IMR-90 (cell line): ENCODE results near the gene AP1S1. TPM values are rescaled to one million over a fixed set of nuclear protein-coding genes. Genes with fewer than 3 reads are reported as not detected.
A peak's percentile ranks its signal among the peaks of the same experiment; 100 is the strongest.

Experiments used
- ATAC-seq: fragments of 200-7000 bp; cut with Tn5 transposase; 2 replicates; pipeline ENCODE4 v1.9.1; 2020; ENCODE audit warnings: low read depth, mild to moderate bottlenecking, moderate library complexity
- Bru-seq: library from RNA; stranded (reverse); fragments of 400-500 nt; gene quantifications from one replicate; lab custom pipeline; 2021; lab: Mats Ljungman, UMichigan
- BruChase-seq, 2 experiments: library from RNA; stranded (reverse); fragments of 400-500 nt; gene quantifications; one replicate each; lab custom pipeline; 2021; lab: Mats Ljungman, UMichigan
- BruUV-seq: library from RNA; stranded (reverse); fragments of 400-500 nt; replicated peaks from 2 replicates; lab custom pipeline; 2021; lab: Mats Ljungman, UMichigan
- CTCF ChIA-PET: fragments of 300-600 bp; formaldehyde crosslinking; extraction: SDS; loops from one replicate; lab custom pipeline; 2021; ENCODE audit warnings: antibody characterized with exemption; lab: Yijun Ruan, JAX
- POLR2A ChIA-PET: fragments of 300-600 bp; sonication (Branson Sonifier 250); formaldehyde crosslinking; loops from one replicate; lab custom pipeline; 2022; ENCODE audit warnings: antibody characterized with exemption; ENCODE audit not compliant: unreplicated experiment; lab: Charles Lee
- DNase-seq: peaks from one replicate; pipeline ENCODE4 v3.0.0; 2013
- H2AFZ ChIP-seq: replicated peaks from 2 replicates; pipeline ENCODE3; 2013; ENCODE audit warnings: low read length, mild to moderate bottlenecking; ENCODE audit not compliant: poor library complexity
- H2AK5ac ChIP-seq: 2 replicates; pipeline ENCODE4 v1.6.1; 2013; ENCODE audit warnings: low read depth, low read length, inconsistent platforms
- H2AK9ac ChIP-seq: replicated peaks from 2 replicates; pipeline ENCODE3; 2013; ENCODE audit warnings: mild to moderate bottlenecking, low read depth, low read length, moderate library complexity; ENCODE audit not compliant: poor library complexity
- H2BK120ac ChIP-seq: 2 replicates; pipeline ENCODE4 v1.6.1; 2013; ENCODE audit warnings: low read depth, low read length, inconsistent platforms
- H2BK15ac ChIP-seq: 3 replicates; pipeline ENCODE4 v1.6.1; 2013; ENCODE audit warnings: low read depth, low read length, inconsistent platforms
- H2BK20ac ChIP-seq: 2 replicates; pipeline ENCODE4 v1.6.1; 2013; ENCODE audit warnings: low read depth, mild to moderate bottlenecking, inconsistent platforms, low read length, moderate library complexity
- H2BK5ac ChIP-seq: 2 replicates; pipeline ENCODE4 v1.6.1; 2013; ENCODE audit warnings: mild to moderate bottlenecking, low read depth, low read length, inconsistent platforms; ENCODE audit not compliant: poor library complexity, severe bottlenecking
- H3K14ac ChIP-seq: replicated peaks from 2 replicates; pipeline ENCODE4 v1.6.1; 2013; ENCODE audit warnings: low read depth, low read length, inconsistent platforms
- H3K18ac ChIP-seq: 2 replicates; pipeline ENCODE4 v1.6.1; 2013; ENCODE audit warnings: low read depth, low read length, control low read depth
- H3K23ac ChIP-seq: 2 replicates; pipeline ENCODE4 v1.6.1; 2013; ENCODE audit warnings: low read depth, low read length, inconsistent platforms
- H3K27ac ChIP-seq: 2 replicates; pipeline ENCODE4 v1.5.1; 2013; ENCODE audit warnings: mild to moderate bottlenecking, control low read depth, low read length; ENCODE audit not compliant: insufficient read depth
- H3K27me3 ChIP-seq: 2 replicates; pipeline ENCODE4 v1.6.1; 2013; ENCODE audit warnings: low read length; ENCODE audit not compliant: control insufficient read depth, insufficient read depth
- H3K36me3 ChIP-seq: 2 replicates; pipeline ENCODE4 v1.6.1; 2013; ENCODE audit warnings: low read length, mixed read lengths; ENCODE audit not compliant: control insufficient read depth, insufficient read depth
- H3K4ac ChIP-seq: 2 replicates; pipeline ENCODE4 v1.6.1; 2013; ENCODE audit warnings: low read depth, low read length, inconsistent platforms
- H3K4me1 ChIP-seq: 2 replicates; pipeline ENCODE4 v1.6.1; 2013; ENCODE audit warnings: low read length, mixed read lengths; ENCODE audit not compliant: control insufficient read depth, insufficient read depth
- H3K4me2 ChIP-seq: 2 replicates; pipeline ENCODE4 v1.6.1; 2013; ENCODE audit warnings: low read depth, mild to moderate bottlenecking, control low read depth, low read length, moderate library complexity
- H3K4me3 ChIP-seq: 2 replicates; pipeline ENCODE4 v1.5.1; 2013; ENCODE audit warnings: low read depth, mild to moderate bottlenecking, control low read depth, low read length, moderate library complexity; ENCODE audit not compliant: insufficient read depth
- H3K56ac ChIP-seq: 2 replicates; pipeline ENCODE4 v1.6.1; 2013; ENCODE audit warnings: low read length, inconsistent platforms; ENCODE audit not compliant: insufficient read depth; ENCODE audit errors: extremely low read depth
- H3K79me1 ChIP-seq, 2 experiments: 2 replicates each; pipeline ENCODE4 v1.6.1; 2013; ENCODE audit warnings: low read length in 2 of 2, inconsistent platforms in 1 of 2, low read depth in 1 of 2
- H3K9ac ChIP-seq: 2 replicates; pipeline ENCODE4 v1.6.1; 2013; ENCODE audit warnings: low read depth, low read length, control low read depth
- H3K9me1 ChIP-seq: 2 replicates; pipeline ENCODE4 v1.6.1; 2013; ENCODE audit warnings: low read length, inconsistent platforms; ENCODE audit not compliant: insufficient read depth
- H3K9me3 ChIP-seq: 2 replicates; pipeline ENCODE4 v1.6.1; 2013; ENCODE audit warnings: low read length; ENCODE audit not compliant: control insufficient read depth, insufficient read depth
- H4K20me1 ChIP-seq: 2 replicates; pipeline ENCODE4 v1.6.1; 2013; ENCODE audit warnings: low read length, inconsistent platforms; ENCODE audit not compliant: insufficient read depth
- H4K5ac ChIP-seq: 2 replicates; pipeline ENCODE4 v1.6.1; 2013; ENCODE audit warnings: mild to moderate bottlenecking, low read depth, low read length, control low read depth
- H4K8ac ChIP-seq, 2 experiments: 2 replicates each; pipeline ENCODE4 v1.6.1; 2013; ENCODE audit warnings: low read depth in 2 of 2, low read length in 2 of 2, control low read depth in 1 of 2, inconsistent platforms in 1 of 2
- H4K91ac ChIP-seq: 2 replicates; pipeline ENCODE4 v1.6.1; 2013; ENCODE audit warnings: low read depth, low read length, inconsistent platforms; ENCODE audit not compliant: insufficient read depth
- BHLHE40 ChIP-seq: fragments of 150-350 bp; IDR thresholded peaks from 2 replicates; pipeline ENCODE4 v1.6.1; 2016; ENCODE audit warnings: mild to moderate bottlenecking, low read depth, low read length
- CEBPB ChIP-seq: IDR thresholded peaks from 2 replicates; pipeline ENCODE4 v1.6.1; 2012; ENCODE audit warnings: low read depth, low read length, improper control_type of control experiment
- CHD1 ChIP-seq: IDR thresholded peaks from 2 replicates; pipeline ENCODE4 v1.6.1; 2012; ENCODE audit warnings: low read depth, low read length, improper control_type of control experiment
- CTCF ChIP-seq: conservative IDR thresholded peaks from 2 replicates; pipeline ENCODE4 v1.5.1; 2012; ENCODE audit warnings: mild to moderate bottlenecking, low read depth, low read length, improper control_type of control experiment
- ELK1 ChIP-seq: fragments of 150-350 bp; IDR thresholded peaks from 2 replicates; pipeline ENCODE4 v1.6.1; 2016; ENCODE audit warnings: low read depth, mild to moderate bottlenecking, low read length, moderate library complexity, borderline replicate concordance
- MAZ ChIP-seq: IDR thresholded peaks from 2 replicates; pipeline ENCODE4 v1.6.1; 2012; ENCODE audit warnings: low read depth, mild to moderate bottlenecking, low read length, improper control_type of control experiment, moderate library complexity, borderline replicate concordance
- MXI1 ChIP-seq: IDR thresholded peaks from 2 replicates; pipeline ENCODE4 v1.6.1; 2012; ENCODE audit warnings: low read depth, mild to moderate bottlenecking, low read length, moderate library complexity, borderline replicate concordance
- NFE2L2 ChIP-seq: fragments of 150-350 bp; IDR thresholded peaks from 2 replicates; pipeline ENCODE4 v1.6.1; 2016; ENCODE audit warnings: low read depth, mild to moderate bottlenecking, low read length
- RAD21 ChIP-seq: IDR thresholded peaks from 2 replicates; pipeline ENCODE4 v1.6.1; 2012; ENCODE audit warnings: low read length, improper control_type of control experiment
- RFX5 ChIP-seq: IDR thresholded peaks from 2 replicates; pipeline ENCODE4 v1.8.0; 2012; ENCODE audit warnings: low read depth, mild to moderate bottlenecking, low read length, moderate library complexity
- USF2 ChIP-seq: fragments of 150-350 bp; IDR thresholded peaks from 2 replicates; pipeline ENCODE4 v1.6.1; 2017; ENCODE audit warnings: mild to moderate bottlenecking, antibody characterized with exemption, low read length, low read depth
- WGBS, 2 experiments: methylation state at CpG; one replicate each; pipeline versions ENCODE4 v1.1.5 to v1.1.7; 2013; ENCODE audit warnings: missing lambda C conversion rate in 2 of 2; ENCODE audit not compliant: insufficient read length in 1 of 2; ENCODE audit errors: extremely low coverage in 2 of 2; 5-methylcytosine and 5-hydroxymethylcytosine counted together
- dilution Hi-C: fragments of 300-500 bp; cut with HindIII; formaldehyde crosslinking; loops from one replicate; pipeline ENCODE4 v1.14.3; 2018; ENCODE audit warnings: low sequenced_read_pairs; ENCODE audit not compliant: unreplicated experiment
- in situ Hi-C: fragments of 300-500 bp; cut with MboI; formaldehyde crosslinking; loops from 3 replicates; pipeline ENCODE4 v1.14.3; 2019; ENCODE audit warnings: low sequenced_read_pairs, inconsistent platforms, mixed read lengths
- intact Hi-C: fragments of 100-400 bp; cut with micrococcal nuclease; formaldehyde crosslinking; loops from 2 replicates; pipeline ENCODE4 v1.10.0; 2022
- long read RNA-seq: library from polyadenylated mRNA; unstranded; transcript quantifications from one replicate; pipeline ENCODE4 v2.0.0, GENCODE V29; 2021; ENCODE audit not compliant: unreplicated experiment
- polyA plus RNA-seq, 3 experiments: library from polyadenylated mRNA; depleted of rRNA; stranded (reverse); fragments of >200 nt; gene quantifications; 2 replicates each; pipeline ENCODE4 v1.2.3, GENCODE V29; 2012; ENCODE audit warnings: low replicate concordance in 1 of 3
- total RNA-seq: library from RNA; depleted of rRNA; stranded (reverse); fragments of >200 nt; gene quantifications from 2 replicates; pipeline ENCODE4 v1.2.3, GENCODE V29; 2012; rRNA removed

The AP1S1 gene
- total RNA-seq (233 and 295 TPM in 2 replicates), polyA plus RNA-seq (2012; rRNA removed) (178 and 187 TPM in 2 replicates), Bru-seq, nascent RNA (percentile 72 among the genes with signal in this experiment), BruChase-seq, experiment 1, labeled RNA remaining after a 6-hour chase (percentile 79 among the genes with signal in this experiment), BruChase-seq, experiment 2, labeled RNA remaining after a 2-hour chase (percentile 63 among the genes with signal in this experiment)
- polyA plus RNA-seq (2012; cell fraction: cytosol; rRNA removed), result 282 and 325 TPM in 2 replicates
- 110 and 121 TPM in 2 replicates for polyA plus RNA-seq (2012; cell fraction: nucleus; rRNA removed; ENCODE audit: low replicate concordance)
- long read RNA-seq, transcript AP1S1-201 (5 exons, 1,303 nt), result major isoform, 25 of 28 reads
- long read RNA-seq, partial matches to known transcripts, result 1 of 28 reads
- long read RNA-seq, other reads (novel, unspliced or antisense), result 1 of 28 reads

- Histone ChIP-seq H3K14ac (peak within 1 kb of the TSS; percentile 78), H4K91ac (peak within 1 kb of the TSS; percentile 88), H2AK5ac (peak within 1 kb of the TSS; percentile 76), H4K5ac (peak within 1 kb of the TSS; percentile 39), H3K9me3 (no peaks in the 10 kb centered on the region), H3K27me3 (peaks cover 4% of the 10 kb centered on the region), H3K27ac (peak within 1 kb of the TSS; percentile 75), H3K9me1 (peaks cover under 1% of the 10 kb centered on the region), H3K56ac (peak within 1 kb of the TSS; percentile 71), H2BK5ac (peak within 1 kb of the TSS; percentile 67), H3K4me3 (peak within 1 kb of the TSS; percentile 84), H3K4me2 (peak within 1 kb of the TSS; percentile 87), H3K79me1 (peaks cover 10 to 31% of the 10 kb centered on the region in 2 experiments), H3K18ac (peak within 1 kb of the TSS; percentile 86), H3K23ac (peak within 1 kb of the TSS; percentile 82), H3K4ac (peak within 1 kb of the TSS; percentile 84), H4K8ac (peak within 1 kb of the TSS; percentile 66 to 95), H2BK20ac (no peak within 1 kb of the TSS), H3K9ac (peak within 1 kb of the TSS; percentile 93), H3K4me1 (peaks cover 2% of the 10 kb centered on the region; the same call in 1 of the 2 replicates), H2BK120ac (0 out of 2 replicates have a peak within 1 kb of the TSS, but pooled peaks have one; percentile 23), H2BK15ac (no peak within 1 kb of the TSS; the same call in 2 of the 3 replicates), H2AFZ (peak within 1 kb of the TSS; percentile 92), H4K20me1 (no peaks in the 10 kb centered on the region), H2AK9ac (peak within 1 kb of the TSS; percentile 97), H3K36me3 (peaks cover 19% of the 10 kb centered on the region)
- CTCF ChIA-PET, result interaction anchor here (1.0 kb wide), 1 partner anchor 10 kb away, joined by 3 read pairs; no protein-coding TSS in a partner anchor
- BruUV-seq, result no TSS peak
- WGBS, 2 experiments, result 2% methylated on average over 19 of the region's 51 CpGs; no CpG with 5 or more reads in 1 of the 2 experiments
- intact Hi-C loops, result no loop called here
- DNase-seq, result peak; percentile 92
- dilution Hi-C loops, result no loop called here
- POLR2A ChIA-PET, result no interaction called here
- peak; percentile 96 for ATAC-seq
- in situ Hi-C loops, result no loop called here
- no peak for TF ChIP-seq CTCF
- 0 out of 2 replicates have a peak, but pooled peaks have one; percentile 11 for TF ChIP-seq MXI1
- TF ChIP-seq MAZ, result peak; percentile 95
- TF ChIP-seq USF2, result 0 out of 2 replicates have a peak, but pooled peaks have one; percentile 21
- no peak for TF ChIP-seq CHD1
- no peak for TF ChIP-seq CEBPB
- TF ChIP-seq NFE2L2, result no peak
- TF ChIP-seq ELK1, result no peak
- TF ChIP-seq BHLHE40, result no peak
- TF ChIP-seq RFX5, result no peak
- no peak for TF ChIP-seq RAD21
Observed at GRCh38 chr7:101153969-101154692, at the start of gene AP1S1. Gene AP1S1, plus strand, starts transcription at chr7:101154476. Its CDS starts 39 bp downstream, at chr7:101154515.
